ENCODE data around the gene GRAMD1B. TPM values are rescaled to one million over a fixed set of nuclear protein-coding genes. Genes with fewer than 3 reads are reported as not detected.

Gene GRAMD1B
- total and polyA plus RNA-seq, 2 experiments from 2014 or later, result 15.5 to 81.5 TPM

GRCh38 chr11:123469089-123469488 lies 39.0 kb downstream of the GRAMD1B start:
- DNase-seq (ENCODE audit: low read depth in 1 of 2, low spot score in 1 of 2), result peak; percentile 70 to 85
- H3K27ac ChIP-seq, result peak overlapping the region; percentile 73
- TF ChIP-seq CTCF (IDR thresholded peaks at IDR 0.05; ENCODE audit: low read depth, low read length), result no peak
- no peaks in the 10 kb centered on the region for H3K9me3 ChIP-seq (ENCODE audit: low read depth)
- H3K4me3 ChIP-seq, result no peak overlapping the region
- no peaks in the 10 kb centered on the region for H3K27me3 ChIP-seq
- H3K4me1 ChIP-seq (ENCODE audit: low read depth), result peaks cover 20% of the 10 kb centered on the region
- H3K36me3 ChIP-seq, result no peaks in the 10 kb centered on the region

- no peak for TF ChIP-seq CTCF (IDR thresholded peaks at IDR 0.05; ENCODE audit: low read depth, low read length)
- DNase-seq (ENCODE audit: low read depth in 1 of 2, low spot score in 1 of 2), result no peak
- Histone ChIP-seq H3K27ac (peak overlapping the region; percentile 73), H3K27me3 (no peaks in the 10 kb centered on the region), H3K9me3 (ENCODE audit: low read depth) (no peaks in the 10 kb centered on the region), H3K4me1 (ENCODE audit: low read depth) (peaks cover 25% of the 10 kb centered on the region), H3K36me3 (no peaks in the 10 kb centered on the region), H3K4me3 (no peak overlapping the region)
These were observed 39.5 kb downstream of the GRAMD1B start for GRCh38 chr11:123469586-123469985.

GRCh38 chr11:123470842-123471241 lies 40.8 kb downstream of the GRAMD1B start:
- DNase-seq (ENCODE audit: low read depth in 1 of 2, low spot score in 1 of 2), result no peak
- Histone ChIP-seq H3K27me3 (no peaks in the 10 kb centered on the region), H3K4me3 (no peak overlapping the region), H3K27ac (no peak overlapping the region), H3K4me1 (ENCODE audit: low read depth) (peaks cover 37% of the 10 kb centered on the region), H3K9me3 (ENCODE audit: low read depth) (no peaks in the 10 kb centered on the region), H3K36me3 (no peaks in the 10 kb centered on the region)
- TF ChIP-seq CTCF (IDR thresholded peaks at IDR 0.05; ENCODE audit: low read depth, low read length), result no peak

GRCh38 chr11:123472236-123472935 lies 42.3 kb downstream of the GRAMD1B start:
- TF ChIP-seq CTCF (IDR thresholded peaks at IDR 0.05; ENCODE audit: low read depth, low read length), result no peak
- H3K27ac ChIP-seq, result no peak overlapping the region
- no peak for DNase-seq (ENCODE audit: low read depth in 1 of 2, low spot score in 1 of 2)
- H3K27me3 ChIP-seq, result no peaks in the 10 kb centered on the region
- H3K9me3 ChIP-seq (ENCODE audit: low read depth), result no peaks in the 10 kb centered on the region
- H3K4me3 ChIP-seq, result no peak overlapping the region
- H3K4me1 ChIP-seq (ENCODE audit: low read depth), result peaks cover 37% of the 10 kb centered on the region
- no peaks in the 10 kb centered on the region for H3K36me3 ChIP-seq

- H3K27me3 ChIP-seq, result no peaks in the 10 kb centered on the region
- no peaks in the 10 kb centered on the region for H3K36me3 ChIP-seq
- peak in 1 of 2 donors; percentile 94 for DNase-seq (ENCODE audit: low read depth in 1 of 2, low spot score in 1 of 2)
- H3K4me3 ChIP-seq, result no peak overlapping the region
- H3K27ac ChIP-seq, result no peak overlapping the region
- H3K9me3 ChIP-seq (ENCODE audit: low read depth), result no peaks in the 10 kb centered on the region
- H3K4me1 ChIP-seq (ENCODE audit: low read depth), result peaks cover 34% of the 10 kb centered on the region
- no peak for TF ChIP-seq CTCF (IDR thresholded peaks at IDR 0.05; ENCODE audit: low read depth, low read length)
These were observed 44.0 kb downstream of the GRAMD1B start for GRCh38 chr11:123473941-123474677.

Data from cardiac muscle cell (in vitro differentiated cells and primary cell).